ENCODE data around the gene PDE12.

The PDE12 gene

DNA sequence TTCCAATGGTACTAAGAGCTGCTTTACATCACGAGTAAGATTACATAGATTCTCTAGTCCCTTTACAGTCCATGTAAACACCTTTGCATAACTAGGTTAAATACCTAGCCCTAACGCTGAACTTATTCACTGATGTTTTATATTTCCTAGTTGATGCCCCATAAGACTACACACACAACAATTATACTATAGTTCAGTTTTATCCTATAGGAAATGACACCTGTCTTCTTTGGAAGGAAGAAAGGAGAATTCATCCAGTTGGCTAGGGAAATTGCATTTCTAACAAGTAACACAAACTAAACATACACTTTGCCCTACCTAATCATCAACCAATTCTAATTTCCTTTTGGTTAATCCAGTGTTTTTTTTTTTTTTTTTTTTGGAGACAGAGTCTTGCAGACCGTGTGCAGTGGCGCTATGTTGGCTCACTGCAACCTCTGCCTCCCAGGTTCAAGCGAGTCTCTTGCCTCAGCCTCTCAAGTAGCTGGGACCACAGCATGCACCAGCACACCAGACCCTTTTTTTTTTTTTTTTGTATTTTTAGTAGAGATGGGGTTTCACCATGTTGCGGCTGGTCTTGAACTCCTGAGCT is 13.9 kb downstream of the PDE12 start:
- TF ChIP-seq, protein P1, sequence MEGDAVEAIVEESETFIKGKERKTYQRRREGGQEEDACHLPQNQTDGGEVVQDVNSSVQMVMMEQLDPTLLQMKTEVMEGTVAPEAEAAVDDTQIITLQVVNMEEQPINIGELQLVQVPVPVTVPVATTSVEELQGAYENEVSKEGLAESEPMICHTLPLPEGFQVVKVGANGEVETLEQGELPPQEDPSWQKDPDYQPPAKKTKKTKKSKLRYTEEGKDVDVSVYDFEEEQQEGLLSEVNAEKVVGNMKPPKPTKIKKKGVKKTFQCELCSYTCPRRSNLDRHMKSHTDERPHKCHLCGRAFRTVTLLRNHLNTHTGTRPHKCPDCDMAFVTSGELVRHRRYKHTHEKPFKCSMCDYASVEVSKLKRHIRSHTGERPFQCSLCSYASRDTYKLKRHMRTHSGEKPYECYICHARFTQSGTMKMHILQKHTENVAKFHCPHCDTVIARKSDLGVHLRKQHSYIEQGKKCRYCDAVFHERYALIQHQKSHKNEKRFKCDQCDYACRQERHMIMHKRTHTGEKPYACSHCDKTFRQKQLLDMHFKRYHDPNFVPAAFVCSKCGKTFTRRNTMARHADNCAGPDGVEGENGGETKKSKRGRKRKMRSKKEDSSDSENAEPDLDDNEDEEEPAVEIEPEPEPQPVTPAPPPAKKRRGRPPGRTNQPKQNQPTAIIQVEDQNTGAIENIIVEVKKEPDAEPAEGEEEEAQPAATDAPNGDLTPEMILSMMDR (IDR thresholded peaks at IDR 0.05; ENCODE audit: insufficient read depth, low read depth, low read length, missing control alignments): no peak
- no peak for DNase-seq (ENCODE audit: low read depth)
- no peak overlapping the region for H3K4me3 ChIP-seq (ENCODE audit: low read depth, low read length)

DNA sequence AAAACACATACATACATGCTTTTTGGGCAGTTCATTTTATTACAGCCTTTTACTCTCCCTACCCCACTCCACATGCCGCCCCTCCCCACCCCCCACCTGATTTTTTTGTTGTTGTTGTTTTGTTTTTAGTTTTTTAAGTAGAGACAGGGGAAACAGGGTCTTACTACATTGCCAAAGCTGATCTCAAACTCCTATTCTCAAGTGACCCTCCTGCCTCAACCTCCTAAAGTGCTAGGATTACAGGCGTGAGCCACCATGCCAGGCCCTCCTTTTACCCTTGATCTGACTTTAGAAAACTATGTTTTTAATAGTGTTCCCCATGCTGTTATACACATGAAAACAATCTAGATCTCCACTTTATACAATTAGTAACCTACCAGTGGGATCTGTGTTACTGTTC is 14.8 kb downstream of the PDE12 start:
- TF ChIP-seq, protein P1 (IDR thresholded peaks at IDR 0.05; ENCODE audit: insufficient read depth, low read depth, low read length, missing control alignments): no peak
- DNase-seq (ENCODE audit: low read depth): no peak
- no peak overlapping the region for H3K4me3 ChIP-seq (ENCODE audit: low read depth, low read length)

DNA sequence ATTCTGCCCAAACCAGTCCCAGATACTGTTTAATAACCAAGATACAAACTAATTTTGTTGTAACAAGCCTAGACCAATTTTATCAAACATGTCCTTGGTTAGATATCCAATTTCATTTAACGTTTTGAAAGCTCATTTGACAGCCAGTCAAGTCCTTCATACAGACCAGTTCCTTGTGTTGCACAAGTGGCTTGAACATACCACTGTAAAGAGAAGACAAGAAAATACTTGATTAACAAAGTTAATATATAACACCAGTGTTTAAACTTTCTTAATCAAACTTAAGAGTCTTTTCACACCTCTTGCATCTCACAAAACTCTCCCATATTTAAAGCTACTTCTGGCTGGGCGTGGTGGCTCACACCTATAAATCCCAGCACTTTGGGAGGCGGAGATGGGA is 16.0 kb downstream of the PDE12 start:
- H3K4me3 ChIP-seq (ENCODE audit: low read depth, low read length): no peak overlapping the region
- no peak for DNase-seq (ENCODE audit: low read depth)
- TF ChIP-seq, protein P1 (IDR thresholded peaks at IDR 0.05; ENCODE audit: insufficient read depth, low read depth, low read length, missing control alignments): no peak

DNA sequence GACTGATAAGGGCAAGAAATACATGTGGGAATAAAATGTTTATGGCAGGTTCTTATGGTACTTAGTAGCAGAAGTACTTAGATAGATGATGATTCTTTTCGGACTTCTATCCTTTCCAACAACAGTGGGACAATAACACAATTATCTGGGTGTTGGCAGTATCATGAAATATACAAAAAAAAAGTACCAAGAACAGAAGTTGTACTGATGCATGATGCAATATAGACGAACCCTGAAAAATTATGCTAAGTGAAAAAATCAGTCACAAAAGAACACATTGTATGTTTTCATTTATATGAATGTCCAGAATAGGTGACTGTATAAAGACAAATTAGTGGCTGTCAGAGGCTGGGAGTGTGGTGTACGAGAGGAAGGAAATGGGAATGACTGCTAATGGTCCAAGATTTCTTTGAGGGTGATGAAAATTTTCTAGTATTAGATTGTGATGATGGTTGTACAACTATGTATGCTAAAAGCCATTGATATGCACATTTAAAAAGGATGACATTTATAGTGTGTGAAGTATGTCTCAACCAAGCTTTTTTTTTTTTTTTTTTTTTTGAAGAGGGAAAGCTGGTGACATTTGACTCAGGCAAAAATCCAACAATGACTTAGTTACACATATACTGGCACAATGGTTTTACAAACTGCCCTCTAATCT is 20.0 kb downstream of the PDE12 start:
- DNase-seq (ENCODE audit: low read depth): no peak
- H3K4me3 ChIP-seq (ENCODE audit: low read depth, low read length): no peak overlapping the region
- TF ChIP-seq, protein P1 (IDR thresholded peaks at IDR 0.05; ENCODE audit: insufficient read depth, low read depth, low read length, missing control alignments): no peak

DNA sequence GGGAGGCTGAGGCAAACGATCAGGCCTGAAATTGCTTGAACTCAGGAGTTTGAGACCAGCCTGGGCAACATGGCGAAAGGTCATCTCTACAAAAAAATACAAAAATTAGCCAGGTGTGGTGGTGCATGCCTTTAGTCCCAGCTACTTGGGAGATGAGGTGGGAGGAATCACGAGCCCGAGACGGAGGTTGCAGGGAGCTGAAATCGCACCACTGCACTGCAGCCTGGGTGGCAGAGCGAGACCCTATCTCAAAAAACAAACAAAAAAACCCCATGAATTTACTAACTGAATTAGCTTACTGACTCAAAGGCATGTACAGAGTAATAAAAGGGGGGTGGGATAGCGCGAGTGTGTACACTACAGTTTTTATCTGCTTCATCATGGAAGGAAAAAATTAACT is 21.7 kb downstream of the PDE12 start:
- no peak overlapping the region for H3K4me3 ChIP-seq (ENCODE audit: low read depth, low read length)
- TF ChIP-seq, protein P1 (IDR thresholded peaks at IDR 0.05; ENCODE audit: insufficient read depth, low read depth, low read length, missing control alignments): no peak
- DNase-seq (ENCODE audit: low read depth): no peak

DNA sequence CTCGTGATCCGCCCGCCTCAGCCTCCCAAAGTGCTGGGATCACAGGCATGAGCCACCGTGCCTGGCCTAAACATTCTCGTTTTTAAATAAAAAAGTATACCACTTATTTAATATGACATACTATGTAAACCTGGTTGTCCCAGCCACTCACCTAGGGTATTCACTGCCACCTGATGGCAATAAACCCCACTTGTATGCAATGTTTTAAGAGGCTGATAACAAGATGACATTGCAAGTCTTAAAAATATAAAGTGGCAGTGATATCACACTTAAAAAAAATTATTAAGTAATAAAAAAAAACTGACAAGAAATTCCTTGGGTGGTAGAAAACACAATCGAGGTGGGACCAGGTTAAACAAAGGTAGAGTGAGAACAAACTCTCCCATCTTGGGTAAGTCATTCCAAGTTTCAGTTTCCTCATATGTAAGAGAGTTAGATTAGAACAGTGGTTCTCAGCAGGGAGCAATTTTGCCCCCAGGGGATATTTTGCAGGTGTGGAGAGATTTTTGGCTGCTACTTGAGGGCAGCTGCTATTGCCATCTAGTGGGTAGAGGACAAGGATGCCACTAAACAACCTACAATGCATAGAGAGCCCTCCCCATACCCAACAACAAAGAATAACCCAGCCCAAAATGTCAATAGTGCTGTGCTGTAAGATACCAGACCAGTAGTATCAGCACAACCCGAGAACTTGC is 26.5 kb downstream of the PDE12 start:
- peak; percentile 37 for DNase-seq (ENCODE audit: low read depth)
- TF ChIP-seq, protein P1 (IDR thresholded peaks at IDR 0.05; ENCODE audit: insufficient read depth, low read depth, low read length, missing control alignments): no peak
- H3K4me3 ChIP-seq (ENCODE audit: low read depth, low read length): no peak overlapping the region
